WTC11 (cell line): ENCODE results near the gene CCSER2. TPM values are rescaled to one million over a fixed set of nuclear protein-coding genes. Genes with fewer than 3 reads are reported as not detected.

Source experiments
- ATAC-seq: fragments of 200-7000 bp; cut with Tn5 transposase; 2 replicates; pipeline ENCODE4 v1.10.0; 2021; ENCODE audit warnings: mild to moderate bottlenecking, moderate library complexity
- CTCF ChIA-PET: fragments of 300-600 bp; sonication (Branson Sonifier 250); formaldehyde crosslinking; loops from one replicate; lab custom pipeline; 2021; ENCODE audit warnings: antibody characterized with exemption; lab: Charles Lee
- POLR2A ChIA-PET: fragments of 350-600 bp; sonication (Branson Sonifier 250); formaldehyde crosslinking; loops from one replicate; lab custom pipeline; 2021; ENCODE audit warnings: antibody characterized with exemption; lab: Charles Lee
- DNase-seq: peaks from one replicate; pipeline ENCODE4 v3.0.0; 2021; ENCODE audit warnings: low spot score
- H3K27ac Mint-ChIP-seq: 2 replicates; pipeline ENCODE4 v1.8.0; 2021; ENCODE audit warnings: mixed read lengths
- H3K27me3 Mint-ChIP-seq: 2 replicates; pipeline ENCODE4 v1.8.0; 2021; ENCODE audit warnings: low read depth, mild to moderate bottlenecking, moderate library complexity, mixed read lengths
- H3K36me3 Mint-ChIP-seq: 2 replicates; pipeline ENCODE4 v1.8.0; 2021; ENCODE audit warnings: mixed read lengths
- H3K4me1 Mint-ChIP-seq: 2 replicates; pipeline ENCODE4 v1.8.0; 2022; ENCODE audit warnings: mixed read lengths
- H3K4me3 Mint-ChIP-seq: 2 replicates; pipeline ENCODE4 v1.8.0; 2021; ENCODE audit warnings: mild to moderate bottlenecking, moderate library complexity, mixed read lengths
- H3K9me3 Mint-ChIP-seq: 2 replicates; pipeline ENCODE4 v1.8.0; 2021; ENCODE audit warnings: mixed read lengths
- ATF1 ChIP-seq: sonication (generic); formaldehyde crosslinking; IDR thresholded peaks from 2 replicates; pipeline ENCODE4 v1.8.1; 2023; ENCODE audit warnings: mild to moderate bottlenecking, moderate library complexity, missing genetic modification reagents
- CBFB ChIP-seq: sonication (generic); formaldehyde crosslinking; IDR thresholded peaks from 2 replicates; pipeline ENCODE4 v1.8.1; 2022; ENCODE audit warnings: mild to moderate bottlenecking, low read depth, missing genetic modification reagents
- E2F5 ChIP-seq: sonication (generic); formaldehyde crosslinking; IDR thresholded peaks from 2 replicates; pipeline ENCODE4 v1.8.1; 2022; ENCODE audit warnings: mild to moderate bottlenecking, moderate library complexity, missing genetic modification reagents
- FOXK1 ChIP-seq: sonication (generic); formaldehyde crosslinking; IDR thresholded peaks from 2 replicates; pipeline ENCODE4 v1.8.0; 2022; ENCODE audit warnings: mild to moderate bottlenecking, moderate library complexity, missing genetic modification reagents
- HMGA2 ChIP-seq: fragments of 250-450 bp; sonication (Bioruptor Pico); IDR thresholded peaks from 2 replicates; pipeline ENCODE4 v1.4.0; 2021; ENCODE audit warnings: mild to moderate bottlenecking, moderate library complexity
- MAX ChIP-seq: sonication (generic); formaldehyde crosslinking; IDR thresholded peaks from 2 replicates; pipeline ENCODE4 v1.8.0; 2022; ENCODE audit warnings: mild to moderate bottlenecking, missing genetic modification reagents
- MXD4 ChIP-seq: fragments of 250-450 bp; sonication (Bioruptor Pico); IDR thresholded peaks from 2 replicates; pipeline ENCODE4 v1.8.0; 2021; ENCODE audit warnings: mild to moderate bottlenecking, moderate library complexity, borderline replicate concordance
- SMAD4 ChIP-seq: sonication (generic); formaldehyde crosslinking; IDR thresholded peaks from 2 replicates; pipeline ENCODE4 v1.8.0; 2022; ENCODE audit warnings: mild to moderate bottlenecking, missing genetic modification reagents
- SP1 ChIP-seq: sonication (generic); formaldehyde crosslinking; conservative IDR thresholded peaks from 2 replicates; pipeline ENCODE4 v1.8.1; 2022; ENCODE audit warnings: missing genetic modification reagents
- ZNF121 ChIP-seq: sonication (generic); formaldehyde crosslinking; IDR thresholded peaks from 2 replicates; pipeline ENCODE4 v1.8.0; 2023; ENCODE audit warnings: missing genetic modification reagents
- ZNF232 ChIP-seq: sonication (generic); formaldehyde crosslinking; IDR thresholded peaks from 2 replicates; pipeline ENCODE4 v1.8.0; 2022; ENCODE audit warnings: mild to moderate bottlenecking, missing genetic modification reagents
- ZNF416 ChIP-seq: fragments of 250-450 bp; sonication (Bioruptor Pico); IDR thresholded peaks from 2 replicates; pipeline ENCODE4 v1.9.0; 2021; ENCODE audit warnings: mild to moderate bottlenecking, inconsistent platforms
- ZNF423 ChIP-seq: fragments of 250-450 bp; sonication (Bioruptor Pico); IDR thresholded peaks from 2 replicates; pipeline ENCODE4 v2.1.2; 2022; ENCODE audit warnings: mild to moderate bottlenecking, moderate library complexity
- ZNF425 ChIP-seq: fragments of 250-450 bp; sonication (Bioruptor Pico); conservative IDR thresholded peaks from 2 replicates; pipeline ENCODE4 v1.9.0; 2021; ENCODE audit warnings: mild to moderate bottlenecking
- ZNF671 ChIP-seq: fragments of 250-450 bp; sonication (Bioruptor Pico); IDR thresholded peaks from 2 replicates; pipeline ENCODE4 v1.8.0; 2021; ENCODE audit warnings: mild to moderate bottlenecking
- total RNA-seq: library from RNA; stranded (reverse); gene quantifications from 3 replicates; pipeline ENCODE4 v1.2.3, GENCODE V29; 2021
- TF ChIP-seq, protein P1 (sequence below): sonication (generic); formaldehyde crosslinking; IDR thresholded peaks from 2 replicates; pipeline ENCODE4 v1.8.1; 2023; ENCODE audit warnings: mild to moderate bottlenecking, missing genetic modification reagents, moderate library complexity
- TF ChIP-seq, protein P2 (sequence below): sonication (generic); formaldehyde crosslinking; IDR thresholded peaks from 2 replicates; pipeline ENCODE4 v1.8.1; 2022; ENCODE audit warnings: mild to moderate bottlenecking, missing genetic modification reagents, moderate library complexity, borderline replicate concordance
- TF ChIP-seq, protein P3 (sequence below): fragments of 250-450 bp; sonication (Bioruptor Pico); IDR thresholded peaks from 2 replicates; pipeline ENCODE4 v1.9.0; 2021; ENCODE audit warnings: mild to moderate bottlenecking, borderline replicate concordance

Gene CCSER2
- total RNA-seq, 1 experiment from 2014 or later = 30.6 TPM

GRCh38 chr10:84368828-84369227 lies 40.4 kb downstream of the CCSER2 start (continued):
- no peak for TF ChIP-seq MXD4 (CRISPR knock-in tag)
- TF ChIP-seq ZNF121 (CRISPR knock-in tag) = no peak
- TF ChIP-seq HMGA2 = no peak
- no peak for TF ChIP-seq ZNF416 (CRISPR knock-in tag)
- no peak for TF ChIP-seq FOXK1 (CRISPR knock-in tag)
- TF ChIP-seq, protein P1, sequence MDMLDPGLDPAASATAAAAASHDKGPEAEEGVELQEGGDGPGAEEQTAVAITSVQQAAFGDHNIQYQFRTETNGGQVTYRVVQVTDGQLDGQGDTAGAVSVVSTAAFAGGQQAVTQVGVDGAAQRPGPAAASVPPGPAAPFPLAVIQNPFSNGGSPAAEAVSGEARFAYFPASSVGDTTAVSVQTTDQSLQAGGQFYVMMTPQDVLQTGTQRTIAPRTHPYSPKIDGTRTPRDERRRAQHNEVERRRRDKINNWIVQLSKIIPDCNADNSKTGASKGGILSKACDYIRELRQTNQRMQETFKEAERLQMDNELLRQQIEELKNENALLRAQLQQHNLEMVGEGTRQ (CRISPR knock-in tag) = no peak
- TF ChIP-seq ZNF232 (CRISPR knock-in tag) = no peak
- TF ChIP-seq, protein P2, sequence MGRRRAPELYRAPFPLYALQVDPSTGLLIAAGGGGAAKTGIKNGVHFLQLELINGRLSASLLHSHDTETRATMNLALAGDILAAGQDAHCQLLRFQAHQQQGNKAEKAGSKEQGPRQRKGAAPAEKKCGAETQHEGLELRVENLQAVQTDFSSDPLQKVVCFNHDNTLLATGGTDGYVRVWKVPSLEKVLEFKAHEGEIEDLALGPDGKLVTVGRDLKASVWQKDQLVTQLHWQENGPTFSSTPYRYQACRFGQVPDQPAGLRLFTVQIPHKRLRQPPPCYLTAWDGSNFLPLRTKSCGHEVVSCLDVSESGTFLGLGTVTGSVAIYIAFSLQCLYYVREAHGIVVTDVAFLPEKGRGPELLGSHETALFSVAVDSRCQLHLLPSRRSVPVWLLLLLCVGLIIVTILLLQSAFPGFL (CRISPR knock-in tag) = no peak
- TF ChIP-seq ATF1 (CRISPR knock-in tag) = no peak
- TF ChIP-seq, all 79 proteins: peak for 0

GRCh38 chr10:84370283-84370682 lies 41.9 kb downstream of the CCSER2 start:
- Mint-ChIP-seq H3K27ac (no peak overlapping the region), H3K36me3 (peaks cover 15% of the 10 kb centered on the region), H3K9me3 (peaks cover 5% of the 10 kb centered on the region), H3K4me3 (no peak overlapping the region), H3K27me3 (no peaks in the 10 kb centered on the region), H3K4me1 (peaks cover 14% of the 10 kb centered on the region)
- no peak for ATAC-seq
- DNase-seq = no peak
- TF ChIP-seq, protein P3, sequence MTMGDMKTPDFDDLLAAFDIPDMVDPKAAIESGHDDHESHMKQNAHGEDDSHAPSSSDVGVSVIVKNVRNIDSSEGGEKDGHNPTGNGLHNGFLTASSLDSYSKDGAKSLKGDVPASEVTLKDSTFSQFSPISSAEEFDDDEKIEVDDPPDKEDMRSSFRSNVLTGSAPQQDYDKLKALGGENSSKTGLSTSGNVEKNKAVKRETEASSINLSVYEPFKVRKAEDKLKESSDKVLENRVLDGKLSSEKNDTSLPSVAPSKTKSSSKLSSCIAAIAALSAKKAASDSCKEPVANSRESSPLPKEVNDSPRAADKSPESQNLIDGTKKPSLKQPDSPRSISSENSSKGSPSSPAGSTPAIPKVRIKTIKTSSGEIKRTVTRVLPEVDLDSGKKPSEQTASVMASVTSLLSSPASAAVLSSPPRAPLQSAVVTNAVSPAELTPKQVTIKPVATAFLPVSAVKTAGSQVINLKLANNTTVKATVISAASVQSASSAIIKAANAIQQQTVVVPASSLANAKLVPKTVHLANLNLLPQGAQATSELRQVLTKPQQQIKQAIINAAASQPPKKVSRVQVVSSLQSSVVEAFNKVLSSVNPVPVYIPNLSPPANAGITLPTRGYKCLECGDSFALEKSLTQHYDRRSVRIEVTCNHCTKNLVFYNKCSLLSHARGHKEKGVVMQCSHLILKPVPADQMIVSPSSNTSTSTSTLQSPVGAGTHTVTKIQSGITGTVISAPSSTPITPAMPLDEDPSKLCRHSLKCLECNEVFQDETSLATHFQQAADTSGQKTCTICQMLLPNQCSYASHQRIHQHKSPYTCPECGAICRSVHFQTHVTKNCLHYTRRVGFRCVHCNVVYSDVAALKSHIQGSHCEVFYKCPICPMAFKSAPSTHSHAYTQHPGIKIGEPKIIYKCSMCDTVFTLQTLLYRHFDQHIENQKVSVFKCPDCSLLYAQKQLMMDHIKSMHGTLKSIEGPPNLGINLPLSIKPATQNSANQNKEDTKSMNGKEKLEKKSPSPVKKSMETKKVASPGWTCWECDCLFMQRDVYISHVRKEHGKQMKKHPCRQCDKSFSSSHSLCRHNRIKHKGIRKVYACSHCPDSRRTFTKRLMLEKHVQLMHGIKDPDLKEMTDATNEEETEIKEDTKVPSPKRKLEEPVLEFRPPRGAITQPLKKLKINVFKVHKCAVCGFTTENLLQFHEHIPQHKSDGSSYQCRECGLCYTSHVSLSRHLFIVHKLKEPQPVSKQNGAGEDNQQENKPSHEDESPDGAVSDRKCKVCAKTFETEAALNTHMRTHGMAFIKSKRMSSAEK (CRISPR knock-in tag) = no peak
- no peak for TF ChIP-seq HMGA2
- TF ChIP-seq SP1 (CRISPR knock-in tag) = no peak
- no peak for TF ChIP-seq MAX (CRISPR knock-in tag)
- TF ChIP-seq E2F5 = no peak
- no peak for TF ChIP-seq ZNF671 (CRISPR knock-in tag)
- TF ChIP-seq ZNF423 = no peak
- TF ChIP-seq CBFB (CRISPR knock-in tag) = no peak
- no peak for TF ChIP-seq ZNF425 (CRISPR knock-in tag)
- TF ChIP-seq SMAD4 = no peak
- ChIA-PET POLR2A (no interaction called here), CTCF (interaction anchor here (0.7 kb wide), 1 partner anchor 134 kb away, joined by 3 read pairs; no protein-coding TSS in a partner anchor)
